SK-N-MC (cell line): Measurements from ENCODE around the gene SUFU.

Experiments used
- EZH2 ChIP-seq: fragments of 200-600 bp; sonication (generic); IDR thresholded peaks from one replicate; pipeline ENCODE4 v1.6.1; 2017; ENCODE audit warnings: antibody characterized with exemption
- FOXP2 ChIP-seq: optimal IDR thresholded peaks from 2 replicates; pipeline ENCODE3; 2011; ENCODE audit warnings: mild to moderate bottlenecking, moderate library complexity; ENCODE audit not compliant: insufficient read depth; ENCODE audit errors: extremely low read length, control extremely low read depth

DNA sequence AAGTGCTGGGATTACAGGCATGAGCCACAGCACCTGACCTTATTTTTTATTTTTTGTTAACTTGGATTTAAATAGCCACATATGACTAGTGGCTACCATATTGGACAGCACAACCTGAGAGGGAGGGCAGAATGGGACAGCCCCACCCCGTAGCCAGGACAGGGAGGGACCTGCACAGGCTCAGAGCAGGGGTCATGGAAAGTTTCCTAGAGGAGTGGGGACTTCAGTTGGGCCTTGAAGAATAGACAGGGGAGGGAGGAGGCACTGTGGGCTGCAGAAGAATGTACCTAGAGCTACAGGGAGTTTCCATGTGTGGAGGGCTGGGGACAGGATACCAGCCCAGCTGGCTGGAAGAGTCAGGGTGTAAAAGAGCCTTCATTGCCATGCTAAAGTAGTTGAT, 149.3 kb downstream of the SUFU start:
- TF ChIP-seq FOXP2 (no peak), EZH2 (no peak)
